ENCODE data around the gene NDST1. TPM values are rescaled to one million over a fixed set of nuclear protein-coding genes. Genes with fewer than 3 reads are reported as not detected.

NDST1 gene
- total RNA-seq, 4 donors from 2014 or later: 94.6 to 157 (median 134) TPM

- Histone ChIP-seq H3K9me3 (no peaks in the 10 kb centered on the region), H3K4me3 (no peak overlapping the region), H3K4me1 (peaks cover 84% of the 10 kb centered on the region), H3K27me3 (no peaks in the 10 kb centered on the region), H3K27ac (peak overlapping the region; percentile 81), H3K36me3 (no peaks in the 10 kb centered on the region)
- TF ChIP-seq, protein P1, sequence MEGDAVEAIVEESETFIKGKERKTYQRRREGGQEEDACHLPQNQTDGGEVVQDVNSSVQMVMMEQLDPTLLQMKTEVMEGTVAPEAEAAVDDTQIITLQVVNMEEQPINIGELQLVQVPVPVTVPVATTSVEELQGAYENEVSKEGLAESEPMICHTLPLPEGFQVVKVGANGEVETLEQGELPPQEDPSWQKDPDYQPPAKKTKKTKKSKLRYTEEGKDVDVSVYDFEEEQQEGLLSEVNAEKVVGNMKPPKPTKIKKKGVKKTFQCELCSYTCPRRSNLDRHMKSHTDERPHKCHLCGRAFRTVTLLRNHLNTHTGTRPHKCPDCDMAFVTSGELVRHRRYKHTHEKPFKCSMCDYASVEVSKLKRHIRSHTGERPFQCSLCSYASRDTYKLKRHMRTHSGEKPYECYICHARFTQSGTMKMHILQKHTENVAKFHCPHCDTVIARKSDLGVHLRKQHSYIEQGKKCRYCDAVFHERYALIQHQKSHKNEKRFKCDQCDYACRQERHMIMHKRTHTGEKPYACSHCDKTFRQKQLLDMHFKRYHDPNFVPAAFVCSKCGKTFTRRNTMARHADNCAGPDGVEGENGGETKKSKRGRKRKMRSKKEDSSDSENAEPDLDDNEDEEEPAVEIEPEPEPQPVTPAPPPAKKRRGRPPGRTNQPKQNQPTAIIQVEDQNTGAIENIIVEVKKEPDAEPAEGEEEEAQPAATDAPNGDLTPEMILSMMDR (IDR thresholded peaks at IDR 0.05): no peak
- no peak for TF ChIP-seq POLR2AphosphoS5 (IDR thresholded peaks at IDR 0.05)
- no peak for TF ChIP-seq EP300 (IDR thresholded peaks at IDR 0.05)
- no peak for TF ChIP-seq POLR2A (IDR thresholded peaks at IDR 0.05)
- no peak for DNase-seq (ENCODE audit: low spot score in 2 of 2)
- WGBS: 87% methylated on average over 14 of the region's 15 CpGs
Observed at GRCh38 chr5:150513375-150514309, 5.7 kb downstream of the NDST1 start.

DNA sequence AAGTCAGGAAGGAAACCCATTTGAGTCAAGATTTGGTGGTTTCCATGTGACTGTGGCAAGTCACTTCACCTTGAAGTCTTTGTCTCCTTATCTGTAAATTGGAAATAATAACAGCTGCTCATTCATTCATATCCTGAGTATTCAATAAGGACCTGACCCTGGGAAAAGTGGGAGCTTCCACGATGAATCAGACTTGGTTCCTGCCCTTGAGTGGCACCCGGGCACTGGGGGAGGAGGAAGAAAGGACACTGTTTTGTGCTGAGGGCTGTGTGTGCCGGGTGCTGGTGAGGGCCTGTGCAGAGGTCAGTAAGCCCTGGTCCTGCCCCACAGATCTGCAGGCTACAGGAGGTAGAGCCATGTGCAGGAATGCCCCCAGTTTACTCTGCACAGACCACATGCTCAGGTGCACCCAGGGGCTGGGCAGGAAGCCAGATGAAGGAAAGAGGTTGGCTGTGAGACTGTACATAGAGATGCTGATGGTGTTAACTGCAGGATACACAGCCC, 6.8 kb downstream of the NDST1 start:
- H3K9me3 ChIP-seq: no peaks in the 10 kb centered on the region
- 70% methylated on average over 3 of the region's 3 CpGs for WGBS
- no peak overlapping the region for H3K4me3 ChIP-seq
- peak overlapping the region; percentile 14 for H3K27ac ChIP-seq
- TF ChIP-seq, protein P1 (IDR thresholded peaks at IDR 0.05): no peak
- TF ChIP-seq EP300 (IDR thresholded peaks at IDR 0.05): no peak
- TF ChIP-seq POLR2AphosphoS5 (IDR thresholded peaks at IDR 0.05): no peak
- no peak for TF ChIP-seq POLR2A (IDR thresholded peaks at IDR 0.05)
- H3K4me1 ChIP-seq: peaks cover 76% of the 10 kb centered on the region
- H3K36me3 ChIP-seq: no peaks in the 10 kb centered on the region
- no peak for DNase-seq (ENCODE audit: low spot score in 2 of 2)
- H3K27me3 ChIP-seq: no peaks in the 10 kb centered on the region

- Histone ChIP-seq H3K27ac (peak overlapping the region; percentile 49), H3K9me3 (no peaks in the 10 kb centered on the region), H3K4me1 (peaks cover 69% of the 10 kb centered on the region), H3K27me3 (no peaks in the 10 kb centered on the region), H3K4me3 (no peak overlapping the region), H3K36me3 (no peaks in the 10 kb centered on the region)
- no peak for DNase-seq (ENCODE audit: low spot score in 2 of 2)
- TF ChIP-seq POLR2A (IDR thresholded peaks at IDR 0.05) (no peak), EP300 (IDR thresholded peaks at IDR 0.05) (no peak)
- TF ChIP-seq, protein P1 (IDR thresholded peaks at IDR 0.05): no peak
- 86% methylated on average over 6 of the region's 6 CpGs for WGBS
Observed at GRCh38 chr5:150515446-150515845, 7.5 kb downstream of the NDST1 start.

DNA sequence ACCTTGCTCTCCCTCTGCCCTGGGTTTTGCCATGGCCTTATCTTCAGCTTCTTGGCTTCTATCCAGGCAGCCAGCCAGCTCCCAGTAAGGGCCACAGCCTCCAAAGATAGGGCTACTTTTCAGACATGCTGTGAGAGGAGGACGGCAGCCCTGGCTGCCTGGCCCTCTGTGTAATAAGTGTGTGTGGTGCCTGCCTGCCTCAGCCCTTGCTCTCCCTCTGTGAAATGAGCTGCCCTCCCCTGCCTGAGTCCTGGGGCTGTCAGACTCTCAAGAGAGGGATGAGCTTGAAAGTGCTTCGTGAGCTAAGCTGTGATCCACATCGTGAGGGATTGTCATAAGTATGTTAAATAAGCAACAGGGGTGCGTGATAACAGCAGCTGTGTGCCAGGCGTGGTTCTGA, 8.1 kb downstream of the NDST1 start:
- no peak for TF ChIP-seq POLR2A (IDR thresholded peaks at IDR 0.05)
- TF ChIP-seq, protein P1 (IDR thresholded peaks at IDR 0.05): no peak
- no peak for TF ChIP-seq POLR2AphosphoS5 (IDR thresholded peaks at IDR 0.05)
- TF ChIP-seq EP300 (IDR thresholded peaks at IDR 0.05): no peak
- no peak overlapping the region for H3K4me3 ChIP-seq
- WGBS: 55% methylated on average over 5 of the region's 5 CpGs
- DNase-seq (ENCODE audit: low spot score in 2 of 2): no peak
- no peaks in the 10 kb centered on the region for H3K9me3 ChIP-seq
- H3K27me3 ChIP-seq: no peaks in the 10 kb centered on the region
- peaks cover 3% of the 10 kb centered on the region for H3K36me3 ChIP-seq
- peak overlapping the region; percentile 49 for H3K27ac ChIP-seq
- H3K4me1 ChIP-seq: peaks cover 63% of the 10 kb centered on the region
